Superior temporal gyrus (tissue), 1 donor: ENCODE data around the gene POU2F1.

Experiments used
- DNase-seq: peaks from one replicate; pipeline ENCODE4 v3.0.0-alpha.2; 2016; ENCODE audit errors: extremely low spot score

POU2F1 gene

GRCh38 chr1:167467126-167467710 is 246.5 kb downstream of the POU2F1 start:
- no peak for DNase-seq

DNA sequence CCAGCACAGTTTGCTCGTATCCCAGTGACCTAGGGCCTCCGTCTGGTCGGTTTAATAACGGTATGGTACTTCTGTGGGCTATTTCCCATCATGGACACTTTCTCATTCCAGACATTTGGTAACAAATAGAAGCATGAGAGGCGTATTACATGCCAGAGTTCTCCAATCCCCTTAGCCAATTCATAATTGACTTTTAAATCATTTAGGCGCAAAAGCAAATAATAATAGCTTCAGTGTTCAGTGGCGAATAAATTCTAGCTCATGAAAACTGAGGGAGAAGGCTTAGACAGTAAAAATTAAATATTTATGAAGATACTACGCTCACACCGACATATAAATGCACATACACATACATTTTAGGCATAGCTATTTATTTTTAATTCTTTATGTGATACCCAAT is 247.1 kb downstream of the POU2F1 start:
- DNase-seq: no peak

GRCh38 chr1:167469280-167469965 is 248.7 kb downstream of the POU2F1 start:
- no peak for DNase-seq

GRCh38 chr1:167471568-167471967 is 250.9 kb downstream of the POU2F1 start:
- DNase-seq: no peak

- DNase-seq: no peak
Measured at GRCh38 chr1:167472752-167473521, 252.3 kb downstream of the POU2F1 start.

DNA sequence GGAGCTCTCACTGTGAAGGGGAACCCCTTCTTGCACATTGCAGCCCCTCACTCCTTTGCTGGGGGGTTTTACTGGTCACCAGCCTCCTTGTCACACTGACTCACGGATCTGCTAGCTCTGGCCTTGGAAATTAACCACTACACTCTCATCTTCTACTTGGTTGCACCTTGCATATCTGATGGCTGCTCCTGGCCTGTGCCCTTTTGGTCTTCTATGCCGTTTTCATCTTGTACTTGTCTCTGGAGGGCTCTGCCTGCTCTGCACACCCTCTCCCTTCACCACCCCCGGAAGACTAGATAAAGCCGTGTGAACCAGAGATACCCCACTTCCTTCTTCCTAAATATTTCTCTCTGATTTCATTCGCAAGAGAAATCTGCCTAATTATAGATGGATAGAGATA is 253.1 kb downstream of the POU2F1 start:
- no peak for DNase-seq

DNA sequence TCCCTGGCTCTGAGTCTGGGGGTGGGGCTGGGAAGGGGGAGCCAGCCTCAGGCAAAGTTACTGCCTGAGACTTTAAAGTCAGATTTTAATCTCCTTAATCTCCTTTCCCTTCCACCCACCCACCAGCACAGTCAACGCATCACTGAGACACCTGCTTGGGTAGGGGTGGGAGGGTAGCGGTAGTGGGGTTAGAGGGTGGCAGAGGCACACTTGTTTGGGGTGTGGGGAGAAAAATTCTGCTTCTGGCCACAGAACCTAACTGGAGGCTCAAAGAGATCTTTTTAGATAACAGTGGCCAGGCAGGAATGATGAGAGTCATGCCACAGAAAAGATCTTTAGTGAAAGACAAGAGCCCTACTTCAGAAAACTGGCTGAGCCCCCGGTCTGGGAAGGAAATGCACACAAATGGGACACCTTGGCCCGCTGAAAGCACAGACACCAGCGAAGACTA is 253.5 kb downstream of the POU2F1 start:
- DNase-seq: no peak

- DNase-seq: no peak
Measured at GRCh38 chr1:167476061-167476460, 255.4 kb downstream of the POU2F1 start.
